ENCODE measurements around the gene CCDC54. TPM values are rescaled to one million over a fixed set of nuclear protein-coding genes. Genes with fewer than 3 reads are reported as not detected.
"Not testable (repeated sequence)": the region's sequence is repeated elsewhere in the genome, so short reads cannot be mapped to it uniquely, and the experiment has no call there.

Gene CCDC54
- total RNA-seq (2014; rRNA removed; shearing (Covaris generic)), result not detected in 2 replicates

DNA sequence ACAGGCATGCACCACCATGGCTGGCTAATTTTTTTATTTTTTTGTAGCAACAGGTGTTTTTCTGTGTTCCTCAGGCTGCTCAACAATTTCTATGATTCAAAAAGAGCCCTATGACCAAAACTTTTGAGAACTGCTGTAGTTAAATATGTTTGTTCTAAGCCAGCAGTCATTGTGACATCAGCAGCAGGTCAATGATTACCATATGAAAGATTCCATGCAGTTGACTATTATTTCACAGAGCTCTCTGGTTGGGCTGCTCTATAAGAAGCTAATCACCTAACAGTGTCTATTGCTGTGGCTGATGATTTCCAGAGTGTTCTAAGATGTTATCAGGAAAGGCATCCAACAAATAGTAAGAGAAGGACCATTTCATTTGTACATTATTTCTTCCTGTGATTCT lies at the start of gene CCDC54:
Gene CCDC54, plus strand, starts transcription at position 289 of the 400 bp plus-strand sequence. CDS start 149 bp downstream, outside the sequence.
- no peak for DNase-seq (ENCODE audit: low spot score)

DNA sequence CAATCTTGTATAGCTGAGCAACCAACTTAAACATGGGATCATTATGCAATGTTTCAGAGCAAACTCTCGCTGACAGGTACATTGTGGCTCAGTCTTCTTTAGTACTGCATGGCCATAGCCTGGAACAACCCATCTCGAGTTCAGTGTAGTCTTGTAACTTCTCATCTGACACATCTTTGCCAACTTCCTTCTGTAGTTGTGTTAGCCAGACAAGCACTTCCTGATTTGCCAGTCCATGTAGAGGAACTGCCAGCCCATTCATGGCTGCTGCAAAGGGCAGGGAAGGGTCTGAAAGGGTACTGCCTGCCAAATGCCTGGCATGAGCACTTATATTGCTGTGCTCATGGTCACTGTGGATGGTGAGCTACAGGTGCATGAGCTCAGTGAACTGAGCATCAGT lies 49.2 kb upstream of the CCDC54 start:
- DNase-seq (ENCODE audit: low spot score), result no peak

DNA sequence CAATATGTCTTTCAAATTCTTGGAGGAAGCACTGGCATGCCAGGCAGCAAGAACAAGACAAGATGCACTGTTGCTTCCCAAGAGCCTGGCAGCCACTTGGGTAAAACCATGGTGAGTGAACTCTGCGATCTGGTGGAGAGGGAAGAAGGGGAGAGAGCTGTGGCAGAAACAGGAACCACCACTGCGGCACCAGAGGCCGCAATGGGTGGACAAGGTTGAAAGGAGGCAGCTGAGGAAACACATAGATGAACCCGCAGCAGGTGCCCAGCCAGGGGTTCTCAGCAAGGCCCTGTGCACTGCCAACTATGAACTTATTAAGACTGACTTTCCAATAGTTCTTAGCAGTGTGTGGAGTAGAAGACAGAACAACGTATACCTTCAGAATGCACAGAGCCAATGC lies 48.2 kb upstream of the CCDC54 start:
- no peak for DNase-seq (ENCODE audit: low spot score)

DNA sequence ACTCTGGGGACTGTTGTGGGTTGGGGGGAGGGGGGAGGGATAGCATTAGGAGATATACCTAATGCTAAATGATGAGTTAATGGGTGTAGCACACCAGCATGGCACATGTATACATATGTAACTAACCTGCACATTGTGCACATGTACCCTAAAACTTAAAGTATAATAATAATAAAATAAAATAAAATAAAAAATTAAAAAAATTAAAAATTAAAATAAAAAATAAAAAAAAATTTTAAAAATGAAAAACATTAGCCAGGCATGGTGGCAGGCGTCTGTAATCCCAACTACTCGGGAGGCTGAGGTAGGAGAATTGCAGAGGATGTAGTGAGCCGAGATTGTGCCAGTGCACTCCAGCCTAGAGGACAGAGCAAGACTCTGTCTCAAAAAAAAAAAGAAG lies 37.5 kb upstream of the CCDC54 start:
- DNase-seq (ENCODE audit: low spot score), result not testable (repeated sequence)

DNA sequence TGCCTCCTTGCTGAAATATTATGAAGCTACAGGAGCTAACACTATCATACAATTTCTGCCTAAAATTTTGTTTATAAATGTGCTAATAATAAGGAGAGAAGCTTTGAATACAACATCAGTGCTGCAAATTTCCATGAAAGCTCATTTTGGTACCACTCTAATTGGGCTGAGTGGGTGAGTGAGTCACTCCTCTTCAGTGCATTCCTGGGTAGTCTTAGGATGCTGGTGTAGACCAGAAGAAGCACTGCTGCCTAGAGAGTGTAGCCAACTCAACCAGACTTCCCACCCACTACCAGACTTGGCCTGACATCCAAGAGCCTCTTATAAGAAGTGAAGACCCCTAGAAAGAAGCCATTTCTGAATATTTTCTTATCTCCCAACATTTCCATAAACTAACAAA lies 32.5 kb upstream of the CCDC54 start:
- no peak for DNase-seq (ENCODE audit: low spot score)

DNA sequence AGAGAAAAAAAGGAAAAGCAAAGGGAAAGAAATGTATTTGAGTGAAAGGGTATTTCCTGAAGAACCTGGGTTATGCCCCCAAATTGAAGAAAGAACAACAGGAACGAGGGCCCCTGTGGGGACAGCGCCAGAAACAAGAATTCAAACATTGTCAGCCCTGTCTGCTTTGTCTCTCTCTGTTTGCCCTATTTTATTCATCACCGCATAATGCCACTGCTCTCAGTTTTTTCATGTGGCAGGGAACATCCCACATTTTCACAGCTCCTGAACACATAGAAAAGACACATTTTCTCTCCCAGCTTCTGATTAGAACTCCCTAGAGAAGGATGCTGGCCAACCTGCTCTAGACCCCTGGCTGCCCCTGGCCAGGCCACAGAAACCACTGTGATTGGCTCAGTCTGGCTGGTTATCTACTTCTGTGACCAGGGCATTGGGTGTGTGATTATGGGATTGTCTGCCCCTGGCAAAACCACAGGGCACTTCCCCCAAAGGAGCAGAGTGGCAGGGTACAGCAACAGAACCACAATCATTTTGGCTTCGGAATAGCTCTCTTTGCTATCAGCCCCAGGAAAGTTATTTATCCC lies 31.3 kb upstream of the CCDC54 start:
- no peak for DNase-seq (ENCODE audit: low spot score)

DNA sequence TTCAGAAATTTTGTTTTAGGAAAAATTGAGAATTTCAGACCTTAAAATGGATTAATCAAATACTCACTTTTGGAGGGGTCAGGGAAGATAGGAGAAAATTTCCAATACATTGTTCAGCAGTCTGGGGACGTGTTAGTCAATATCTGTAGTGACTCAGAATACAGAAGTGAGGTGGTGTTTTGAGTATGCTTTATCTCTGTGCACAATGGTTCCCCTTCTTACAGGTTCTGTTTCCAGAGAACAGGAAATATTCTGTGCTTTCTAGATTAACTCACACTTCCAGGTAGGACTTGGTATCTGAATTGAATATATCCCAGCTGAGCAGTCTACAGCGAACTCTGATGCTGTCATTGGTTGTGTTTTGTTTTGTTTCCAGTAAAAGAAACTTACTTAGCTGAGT lies 30.7 kb upstream of the CCDC54 start:
- no peak for DNase-seq (ENCODE audit: low spot score)

DNA sequence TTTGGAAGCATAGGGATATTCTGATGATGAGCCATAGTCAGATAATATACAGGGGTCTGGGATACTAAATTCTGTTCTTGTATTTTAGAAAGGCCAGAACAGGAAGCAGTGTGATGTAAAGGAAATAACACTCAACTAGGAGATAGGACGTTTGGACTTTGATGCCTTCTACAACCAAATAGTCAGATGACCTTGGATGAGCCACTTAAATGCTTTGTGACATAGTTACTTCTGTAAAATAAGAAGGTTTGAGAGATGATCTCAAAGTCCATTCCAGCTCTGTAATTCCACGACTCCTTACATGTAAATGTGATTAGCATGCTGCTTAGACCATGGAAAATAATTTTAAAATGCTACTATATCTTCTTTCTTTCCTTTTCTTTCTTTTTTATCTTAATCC lies 29.5 kb upstream of the CCDC54 start:
- no peak for DNase-seq (ENCODE audit: low spot score)

DNA sequence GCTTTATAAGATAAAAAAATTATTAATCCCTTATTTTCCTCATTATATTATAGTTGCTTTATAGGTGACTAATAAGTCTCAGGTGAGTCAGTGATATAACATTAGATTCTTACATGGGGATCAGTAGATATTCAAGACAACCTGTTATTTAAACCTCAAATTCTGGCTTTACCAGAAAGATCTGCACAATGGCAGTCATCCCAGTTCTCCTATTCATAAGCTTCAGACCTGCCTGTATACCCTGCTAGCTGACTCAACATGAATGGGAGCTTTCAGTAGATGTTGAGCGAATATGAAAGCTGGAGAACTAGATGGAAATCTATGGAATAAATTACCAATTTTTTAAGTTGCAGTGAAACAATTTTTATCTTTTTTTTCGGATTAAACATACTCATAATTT lies 20.5 kb upstream of the CCDC54 start:
- no peak for DNase-seq (ENCODE audit: low spot score)

DNA sequence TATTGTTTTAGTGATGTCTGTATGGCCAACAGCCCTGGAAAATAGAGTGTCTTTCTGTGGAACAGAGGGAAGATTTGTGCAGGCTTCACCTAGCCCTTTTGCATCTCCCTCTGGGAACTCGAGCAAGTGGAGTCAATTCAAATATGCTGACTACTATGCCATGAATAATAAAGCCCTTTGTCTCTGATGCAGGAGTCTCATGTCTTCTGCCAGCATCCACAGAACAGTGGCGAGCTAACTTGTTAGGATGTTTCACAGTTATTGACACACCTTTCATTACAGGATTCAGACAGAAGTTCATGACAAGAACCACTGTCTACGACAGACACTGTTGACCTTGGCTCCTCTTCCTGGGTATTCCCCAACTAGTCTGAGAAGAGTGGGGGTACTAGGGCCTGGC lies 15.6 kb upstream of the CCDC54 start:
- no peak for DNase-seq (ENCODE audit: low spot score)

DNA sequence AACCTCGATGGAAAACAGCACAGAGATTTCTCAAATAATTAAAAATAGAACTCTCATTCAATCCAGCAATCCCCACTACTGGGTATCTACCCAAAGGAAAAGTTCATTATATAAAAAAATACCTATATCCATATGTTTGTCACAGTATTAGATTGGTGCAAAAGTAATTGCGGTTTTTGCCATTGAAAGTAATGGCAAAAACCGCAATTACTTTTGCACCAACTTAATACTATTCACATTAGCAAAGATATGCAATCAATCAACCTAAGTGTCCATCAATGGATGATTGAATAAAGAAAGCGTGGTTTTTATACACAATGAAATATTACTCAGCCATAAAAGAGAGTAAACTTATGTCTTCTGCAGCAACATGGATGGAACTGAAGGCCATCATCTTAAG lies 12.2 kb upstream of the CCDC54 start:
- no peak for DNase-seq (ENCODE audit: low spot score)

DNA sequence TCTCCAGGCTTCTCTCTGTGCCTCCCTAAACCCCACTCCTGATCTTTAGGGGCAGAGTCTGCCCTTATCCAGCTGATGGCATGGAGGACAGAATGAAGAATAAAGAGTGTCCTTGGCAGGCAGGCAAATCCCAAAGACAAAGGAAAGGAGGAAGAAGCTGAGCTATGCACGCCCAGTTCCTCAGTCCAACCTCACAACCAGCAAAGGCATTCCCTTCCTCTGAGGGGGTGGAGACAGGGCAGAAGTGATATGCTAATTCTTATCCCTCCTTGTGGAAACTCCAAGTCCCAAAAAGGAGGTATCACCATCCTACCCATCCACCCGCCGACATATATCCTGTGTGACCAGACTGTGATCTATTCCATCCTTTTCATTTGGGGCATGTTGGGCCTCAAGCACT lies 10.5 kb upstream of the CCDC54 start:
- peak; percentile 61 for DNase-seq (ENCODE audit: low spot score)

DNA sequence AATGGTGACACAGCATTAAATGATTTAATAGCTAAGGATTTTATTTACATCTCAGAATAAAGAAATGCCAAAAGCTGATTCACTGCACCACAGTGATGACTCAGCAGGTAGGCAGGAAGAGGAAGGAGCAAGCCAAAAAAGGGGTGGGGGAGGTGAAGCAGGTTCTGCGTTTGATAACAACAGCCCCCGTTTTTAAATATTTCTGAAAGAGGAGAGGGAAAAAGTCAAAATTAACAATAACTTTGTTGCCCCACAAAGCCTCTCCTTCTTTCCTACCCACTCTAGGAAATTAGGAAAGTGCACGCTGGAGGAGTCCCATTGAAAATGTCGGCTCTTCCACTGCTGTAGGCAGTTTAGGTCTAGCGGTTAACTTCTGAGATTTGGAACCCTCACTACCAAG lies 9.9 kb upstream of the CCDC54 start:
- peak; percentile 85 for DNase-seq (ENCODE audit: low spot score)

DNA sequence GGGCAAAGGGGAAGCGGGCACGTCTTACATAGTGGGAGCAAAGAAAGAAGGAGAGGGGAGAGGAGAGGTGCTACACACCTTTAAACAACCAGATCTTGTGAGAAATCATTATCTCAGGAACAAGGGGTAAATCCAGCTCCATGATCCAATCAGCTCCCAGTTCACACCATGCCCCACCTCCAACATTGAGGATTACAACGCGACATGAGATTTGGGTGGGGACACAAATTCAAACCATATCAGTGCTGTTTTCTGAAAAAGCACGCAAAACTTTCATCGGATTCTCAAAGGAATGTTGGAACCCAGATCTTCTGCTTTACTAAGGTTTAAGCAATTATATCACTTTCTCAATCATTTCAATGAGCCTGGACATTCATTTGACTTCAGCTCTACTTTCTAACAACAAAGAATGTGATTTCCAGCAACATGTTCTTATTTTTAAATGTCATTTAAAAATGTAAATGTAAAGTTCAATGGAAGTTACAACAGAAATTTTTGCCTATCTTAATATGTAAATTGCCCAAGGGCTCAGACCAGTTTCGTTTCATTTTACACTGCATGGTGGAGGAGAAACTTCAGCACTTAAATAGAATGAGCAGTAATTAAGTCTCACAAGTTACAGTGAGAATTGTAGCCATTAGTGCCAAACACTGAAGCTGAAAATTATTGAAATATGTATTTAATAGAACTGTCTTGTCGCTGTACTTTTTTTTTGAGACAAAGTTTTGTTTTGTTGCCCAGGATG lies 8.4 kb upstream of the CCDC54 start:
- DNase-seq (ENCODE audit: low spot score), result no peak

DNA sequence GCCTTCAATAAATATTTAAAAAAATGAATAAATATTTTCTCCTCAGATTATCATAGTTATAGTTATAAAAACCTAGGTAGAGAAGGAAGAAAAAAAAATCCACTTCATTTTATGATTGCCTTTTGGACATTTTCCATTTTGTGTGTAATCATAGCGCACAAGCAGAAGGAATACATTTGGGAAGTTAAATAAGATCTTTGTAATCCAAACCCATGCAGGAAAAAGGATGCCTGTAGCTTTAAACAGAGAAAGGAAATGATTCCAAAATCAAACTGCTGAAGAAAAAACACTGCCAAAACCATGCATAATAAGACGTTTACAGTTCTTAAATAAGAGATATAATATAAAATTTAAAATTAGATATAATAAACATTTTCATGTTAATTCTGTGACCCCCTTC lies 7.4 kb upstream of the CCDC54 start:
- no peak for DNase-seq (ENCODE audit: low spot score)

DNA sequence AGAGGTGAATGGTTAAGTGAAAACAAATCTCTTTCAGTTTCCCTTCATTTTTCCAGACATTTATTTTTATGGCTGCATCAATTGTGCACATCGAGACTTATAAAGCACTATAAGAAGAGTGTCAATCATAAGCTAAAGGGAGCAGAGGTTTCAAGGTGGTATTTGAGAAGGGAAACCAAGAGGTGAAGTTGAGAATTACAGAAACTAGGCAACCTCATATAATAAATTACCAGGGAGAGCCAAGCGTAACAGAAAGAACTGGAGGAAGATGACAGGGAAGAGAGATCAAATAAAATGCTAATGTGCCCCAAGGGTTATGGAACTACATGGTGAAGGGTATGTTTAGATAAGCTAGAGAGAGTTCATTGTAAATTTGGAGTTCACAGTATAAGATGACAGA lies 6.3 kb upstream of the CCDC54 start:
- no peak for DNase-seq (ENCODE audit: low spot score)

DNA sequence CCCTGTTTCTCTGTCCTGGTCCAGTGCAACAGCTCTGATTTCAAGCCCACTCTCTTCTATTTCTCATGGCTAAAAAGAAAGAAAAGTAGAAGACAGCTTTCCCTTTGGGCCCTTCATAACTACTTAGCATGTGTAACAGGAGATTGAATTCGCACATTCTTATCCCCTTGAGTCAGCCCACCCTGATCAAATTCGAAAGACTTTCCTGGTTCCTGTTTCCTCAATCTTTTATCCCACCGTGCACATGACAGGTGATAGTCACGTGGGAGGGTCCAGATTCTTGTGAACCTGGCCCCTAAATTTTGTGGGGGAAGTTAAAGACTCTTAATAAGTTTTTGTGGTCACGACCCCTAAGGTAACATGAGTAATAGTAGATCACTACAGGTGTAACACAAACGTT lies 4.7 kb upstream of the CCDC54 start:
- DNase-seq (ENCODE audit: low spot score), result no peak

DNA sequence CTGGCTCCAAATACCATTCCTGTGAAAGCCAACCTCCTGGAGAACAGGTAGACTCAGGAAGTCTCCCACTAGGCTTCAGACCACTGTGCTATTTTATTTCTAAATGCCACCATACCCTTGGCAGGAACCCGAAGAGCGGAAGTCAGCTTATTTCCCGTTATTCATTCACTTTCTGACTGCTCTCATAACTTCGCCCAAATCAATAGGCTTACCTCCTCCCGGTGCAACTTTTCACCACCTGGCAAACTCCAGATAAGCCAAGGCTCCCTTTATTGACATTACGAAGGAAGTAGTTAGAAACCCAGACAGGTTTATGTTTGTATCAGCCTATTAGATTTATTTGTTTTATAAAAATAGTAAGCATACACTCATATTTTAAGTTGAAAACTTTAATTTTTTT lies 3.3 kb upstream of the CCDC54 start:
- no peak for DNase-seq (ENCODE audit: low spot score)

DNA sequence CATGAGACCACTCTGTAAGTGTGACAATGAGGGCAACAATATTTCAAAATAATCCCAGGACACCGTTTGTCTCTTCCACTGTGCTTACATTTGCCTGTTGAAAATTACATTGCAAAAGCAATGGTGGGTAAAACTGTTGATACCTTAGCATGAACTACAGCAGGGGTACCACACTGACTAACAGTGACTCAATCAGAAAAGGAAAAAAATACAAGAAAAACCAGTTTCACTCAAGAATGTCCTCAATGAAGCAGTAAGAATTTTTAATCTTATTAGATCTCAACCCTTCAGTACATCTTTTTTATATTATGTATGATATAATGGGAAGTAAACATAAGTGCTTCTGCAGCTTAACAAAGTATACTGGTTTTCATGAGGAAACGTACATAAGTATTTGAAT lies 1.6 kb upstream of the CCDC54 start:
- DNase-seq (ENCODE audit: low spot score), result no peak

DNA sequence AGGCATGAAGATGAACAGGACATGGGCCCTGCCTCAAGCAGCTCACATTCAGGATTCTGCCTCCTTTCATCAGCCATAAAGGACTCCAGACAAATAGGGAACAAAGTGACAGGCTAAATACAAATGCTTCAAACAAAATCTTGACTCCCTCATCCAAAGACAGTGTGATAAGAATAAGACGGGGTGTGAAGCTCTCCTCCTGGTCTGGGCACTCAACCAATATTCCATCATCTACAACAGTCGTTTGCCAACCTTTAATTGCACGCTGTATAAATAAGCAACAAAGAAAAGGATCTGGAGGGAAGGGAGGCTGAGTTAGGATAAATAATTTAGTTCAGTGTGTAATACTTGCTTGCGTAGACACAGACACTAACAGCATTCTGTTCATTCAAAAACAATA lies 5.4 kb downstream of the CCDC54 start:
- no peak for DNase-seq (ENCODE audit: low spot score)

DNA sequence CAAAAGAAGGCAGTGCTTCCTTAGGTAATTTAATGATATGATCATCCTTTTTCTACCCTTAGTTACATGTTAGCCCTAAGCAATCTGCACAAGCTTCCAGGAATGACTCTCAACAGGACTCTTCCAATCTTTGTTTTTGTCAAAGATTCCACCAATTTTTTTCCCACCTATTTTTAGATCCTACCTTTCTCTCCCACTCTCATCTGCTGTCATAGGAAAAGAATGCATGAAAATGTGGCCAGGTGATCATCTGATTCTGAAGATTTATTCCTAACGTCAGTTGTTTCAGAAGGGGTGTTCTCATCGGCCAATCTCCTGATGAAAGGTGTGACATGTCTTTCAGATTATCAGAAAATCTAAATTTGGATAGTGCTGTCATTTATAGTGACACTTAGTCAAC lies 7.2 kb downstream of the CCDC54 start:
- DNase-seq (ENCODE audit: low spot score), result no peak

DNA sequence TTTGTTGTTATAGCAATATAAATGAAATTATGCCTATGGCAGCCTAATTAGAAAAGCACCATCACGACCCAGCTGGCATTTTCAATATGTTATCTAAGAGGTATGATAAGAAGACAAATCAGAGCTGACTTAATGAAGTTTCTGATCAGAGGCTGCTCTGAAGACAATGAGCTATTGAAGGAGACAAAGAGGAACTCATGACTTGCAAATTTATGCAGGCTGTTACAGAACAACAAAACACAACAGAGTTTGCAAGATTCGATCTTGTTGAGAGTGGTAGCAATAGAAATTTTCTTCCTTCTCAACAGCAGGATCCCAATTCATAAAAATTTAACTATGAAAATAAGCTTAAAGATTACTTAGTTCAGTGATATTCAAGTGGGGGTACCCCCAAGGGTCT lies 7.7 kb downstream of the CCDC54 start:
- DNase-seq (ENCODE audit: low spot score), result no peak

DNA sequence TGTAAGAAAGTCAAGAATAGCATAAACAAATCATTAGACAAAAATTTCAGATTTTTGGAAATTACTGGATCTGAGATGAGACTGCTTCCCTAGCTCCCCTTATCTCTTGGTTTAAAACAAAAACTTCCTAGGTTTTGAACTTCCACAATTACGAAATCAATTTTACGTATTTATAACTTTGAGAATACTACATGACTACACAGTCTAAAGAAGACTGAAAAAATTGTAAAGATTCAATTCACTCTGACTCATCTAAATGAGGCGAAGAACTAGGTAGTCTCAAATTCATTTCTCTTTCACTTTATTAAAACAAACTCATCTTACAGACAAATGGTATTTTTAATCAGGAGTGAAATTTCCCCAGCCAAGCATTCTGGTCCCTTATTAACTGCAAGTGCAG lies 10.3 kb downstream of the CCDC54 start:
- DNase-seq (ENCODE audit: low spot score), result no peak
